Measurements from ENCODE around the gene DAG1. TPM values are rescaled to one million over a fixed set of nuclear protein-coding genes. Genes with fewer than 3 reads are reported as not detected.

Gene DAG1
- polyA plus RNA-seq, 1 donor (not counting 4 experiments of a cell fraction or from before 2014, with no cell fraction given): 22.0 TPM

- no peak for TF ChIP-seq EZH2 (IDR thresholded peaks at IDR 0.05; ENCODE audit: low read length)
- TF ChIP-seq, protein P1, sequence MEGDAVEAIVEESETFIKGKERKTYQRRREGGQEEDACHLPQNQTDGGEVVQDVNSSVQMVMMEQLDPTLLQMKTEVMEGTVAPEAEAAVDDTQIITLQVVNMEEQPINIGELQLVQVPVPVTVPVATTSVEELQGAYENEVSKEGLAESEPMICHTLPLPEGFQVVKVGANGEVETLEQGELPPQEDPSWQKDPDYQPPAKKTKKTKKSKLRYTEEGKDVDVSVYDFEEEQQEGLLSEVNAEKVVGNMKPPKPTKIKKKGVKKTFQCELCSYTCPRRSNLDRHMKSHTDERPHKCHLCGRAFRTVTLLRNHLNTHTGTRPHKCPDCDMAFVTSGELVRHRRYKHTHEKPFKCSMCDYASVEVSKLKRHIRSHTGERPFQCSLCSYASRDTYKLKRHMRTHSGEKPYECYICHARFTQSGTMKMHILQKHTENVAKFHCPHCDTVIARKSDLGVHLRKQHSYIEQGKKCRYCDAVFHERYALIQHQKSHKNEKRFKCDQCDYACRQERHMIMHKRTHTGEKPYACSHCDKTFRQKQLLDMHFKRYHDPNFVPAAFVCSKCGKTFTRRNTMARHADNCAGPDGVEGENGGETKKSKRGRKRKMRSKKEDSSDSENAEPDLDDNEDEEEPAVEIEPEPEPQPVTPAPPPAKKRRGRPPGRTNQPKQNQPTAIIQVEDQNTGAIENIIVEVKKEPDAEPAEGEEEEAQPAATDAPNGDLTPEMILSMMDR (optimal IDR thresholded peaks at IDR 0.05 in 1 of 3, IDR thresholded peaks at IDR 0.05 in 1 of 3, conservative IDR thresholded peaks at IDR 0.05 in 1 of 3; ENCODE audit: extremely low read depth in 1 of 3, insufficient read depth in 2 of 3, low read length in 3 of 3): no peak
- Histone ChIP-seq H3K79me2 (ENCODE audit: control insufficient read depth, insufficient read depth, low read length) (peaks cover 9% of the 10 kb centered on the region), H3K9me1 (ENCODE audit: control insufficient read depth, extremely low read depth, insufficient read depth, low read length) (no peaks in the 10 kb centered on the region), H2AFZ (ENCODE audit: control insufficient read depth, low read length) (no peak overlapping the region), H3K4me3 (ENCODE audit: control insufficient read depth in 2 of 3, extremely low read depth in 1 of 3, insufficient read depth in 2 of 3, low read depth in 1 of 3, low read length in 3 of 3) (no peak overlapping the region), H3K9me3 (ENCODE audit: control insufficient read depth, low read depth, low read length) (no peaks in the 10 kb centered on the region), H3K27me3 (ENCODE audit: control insufficient read depth, extremely low read depth, insufficient read depth, low read length) (no peaks in the 10 kb centered on the region), H3K4me1 (ENCODE audit: control insufficient read depth, extremely low read depth, insufficient read depth, low read length) (peaks cover 5% of the 10 kb centered on the region), H4K20me1 (ENCODE audit: control insufficient read depth, extremely low read depth, insufficient read depth, low read length) (no peaks in the 10 kb centered on the region), H3K9ac (ENCODE audit: control insufficient read depth, extremely low read depth, insufficient read depth, low read length) (no peak overlapping the region), H3K27ac (ENCODE audit: control insufficient read depth, insufficient read depth, low read length) (no peak overlapping the region), H3K4me2 (ENCODE audit: control insufficient read depth, extremely low read depth, insufficient read depth, low read depth, low read length) (no peak overlapping the region), H3K36me3 (ENCODE audit: control insufficient read depth in 2 of 2, extremely low read depth in 1 of 2, insufficient read depth in 2 of 2, low read length in 2 of 2) (peaks cover 3 to 5% of the 10 kb centered on the region in 2 experiments)
- dilution Hi-C loops (cut with MboI; ENCODE audit: extremely low pct_ligation_motif_present, low sequenced_read_pairs): no loop called here
- DNase-seq (ENCODE audit: low read depth, low spot score): no peak
- no peak for FAIRE-seq
Measured at GRCh38 chr3:49506906-49507305, 36.8 kb downstream of the DAG1 start.

- Histone ChIP-seq H3K9ac (ENCODE audit: control insufficient read depth, extremely low read depth, insufficient read depth, low read length) (no peak overlapping the region), H2AFZ (ENCODE audit: control insufficient read depth, low read length) (no peak overlapping the region), H3K27ac (ENCODE audit: control insufficient read depth, insufficient read depth, low read length) (no peak overlapping the region), H3K9me1 (ENCODE audit: control insufficient read depth, extremely low read depth, insufficient read depth, low read length) (no peaks in the 10 kb centered on the region), H3K36me3 (ENCODE audit: control insufficient read depth in 2 of 2, extremely low read depth in 1 of 2, insufficient read depth in 2 of 2, low read length in 2 of 2) (peaks cover 0 to 10% of the 10 kb centered on the region in 2 experiments), H4K20me1 (ENCODE audit: control insufficient read depth, extremely low read depth, insufficient read depth, low read length) (no peaks in the 10 kb centered on the region), H3K4me3 (ENCODE audit: control insufficient read depth in 2 of 3, extremely low read depth in 1 of 3, insufficient read depth in 2 of 3, low read depth in 1 of 3, low read length in 3 of 3) (no peak overlapping the region), H3K4me1 (ENCODE audit: control insufficient read depth, extremely low read depth, insufficient read depth, low read length) (no peaks in the 10 kb centered on the region), H3K4me2 (ENCODE audit: control insufficient read depth, extremely low read depth, insufficient read depth, low read depth, low read length) (no peak overlapping the region), H3K27me3 (ENCODE audit: control insufficient read depth, extremely low read depth, insufficient read depth, low read length) (no peaks in the 10 kb centered on the region), H3K79me2 (ENCODE audit: control insufficient read depth, insufficient read depth, low read length) (no peaks in the 10 kb centered on the region), H3K9me3 (ENCODE audit: control insufficient read depth, low read depth, low read length) (no peaks in the 10 kb centered on the region)
- TF ChIP-seq, protein P1 (optimal IDR thresholded peaks at IDR 0.05 in 1 of 3, IDR thresholded peaks at IDR 0.05 in 1 of 3, conservative IDR thresholded peaks at IDR 0.05 in 1 of 3; ENCODE audit: extremely low read depth in 1 of 3, insufficient read depth in 2 of 3, low read length in 3 of 3): no peak
- no peak for TF ChIP-seq EZH2 (IDR thresholded peaks at IDR 0.05; ENCODE audit: low read length)
- no peak for DNase-seq (ENCODE audit: low read depth, low spot score)
- dilution Hi-C loops (cut with MboI; ENCODE audit: extremely low pct_ligation_motif_present, low sequenced_read_pairs): no loop called here
- no peak for FAIRE-seq
Measured at GRCh38 chr3:49509028-49509561, 39.0 kb downstream of the DAG1 start.

Measured in keratinocyte (primary cell).